ENCODE measurements around the gene SMIM8.

The SMIM8 gene

DNA sequence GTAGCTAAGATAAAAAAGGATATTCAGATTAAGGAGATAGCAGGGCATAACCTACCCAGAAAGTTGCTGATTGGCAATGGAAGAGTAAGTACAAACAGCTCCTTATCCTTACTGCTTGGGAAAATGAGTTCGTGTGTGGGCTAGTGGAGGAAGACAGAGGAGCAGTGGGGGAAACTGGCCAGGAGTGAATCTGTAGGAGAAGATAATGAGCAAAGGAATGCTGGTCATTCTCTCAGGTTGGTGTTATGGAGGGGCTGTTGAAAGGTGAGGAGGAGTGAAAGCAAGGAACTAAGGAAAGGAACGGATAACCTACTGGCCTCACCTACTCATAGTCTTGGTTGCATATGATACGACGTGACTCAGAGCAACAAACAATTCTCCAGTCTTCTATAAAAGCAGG is 14.0 kb downstream of the SMIM8 start:
- FAIRE-seq: no peak

DNA sequence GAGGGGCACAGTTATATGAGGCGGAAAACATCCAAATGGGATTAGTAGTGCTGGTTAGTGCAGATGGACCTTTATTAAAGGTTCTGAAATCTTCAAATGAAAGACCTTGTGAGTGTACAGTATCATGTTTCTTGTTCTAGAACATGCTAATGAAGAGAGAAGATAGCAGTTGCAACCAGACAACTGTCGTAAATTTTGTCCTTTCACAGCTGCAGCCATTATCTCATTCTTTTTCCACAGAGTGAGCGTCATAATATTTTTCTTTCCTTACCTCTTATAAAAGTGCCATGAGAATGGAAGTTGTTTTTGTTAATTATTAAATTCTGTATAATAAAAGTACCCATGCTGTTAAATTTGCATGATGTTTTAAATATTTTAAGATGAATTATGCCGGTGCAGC is 17.8 kb downstream of the SMIM8 start:
- FAIRE-seq: no peak

DNA sequence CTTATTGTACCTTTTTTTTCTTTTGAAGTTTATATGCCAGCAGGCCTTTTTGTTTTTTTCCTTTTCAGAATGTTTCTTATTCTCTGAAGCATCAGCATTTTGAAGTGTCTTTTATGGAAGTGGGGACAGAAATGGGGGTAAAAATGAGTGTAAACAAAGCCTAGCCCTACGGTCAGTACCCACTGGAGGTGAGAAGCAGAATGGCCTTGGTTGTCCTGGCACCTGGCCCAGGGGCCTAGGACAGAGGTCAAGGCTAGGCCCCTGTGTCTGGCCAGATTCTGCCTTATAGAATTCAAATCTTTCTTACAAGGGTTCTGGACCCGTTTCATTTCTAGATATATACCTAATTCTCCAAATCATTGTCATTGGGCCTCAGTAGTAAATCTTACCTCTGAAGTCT is 18.8 kb downstream of the SMIM8 start:
- no peak for FAIRE-seq

DNA sequence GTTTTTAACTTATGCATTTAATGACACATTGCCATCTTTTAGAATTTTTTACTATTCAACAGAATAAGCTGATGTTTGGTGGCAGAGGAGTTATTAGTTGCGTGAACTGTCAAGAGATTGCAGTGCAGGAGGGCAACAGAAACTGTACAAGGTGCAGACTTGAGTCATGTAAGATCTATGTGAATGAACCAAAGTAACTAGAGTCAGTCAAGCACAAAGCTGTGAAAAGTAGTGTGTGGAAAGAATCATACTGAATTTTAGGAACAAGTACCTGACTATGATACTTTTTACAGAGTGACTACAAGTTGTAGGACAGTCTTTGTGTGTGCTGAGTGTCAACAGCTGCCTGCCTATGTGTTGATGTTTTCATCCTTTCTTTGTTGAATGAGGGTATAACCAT is 19.5 kb downstream of the SMIM8 start:
- FAIRE-seq: no peak

DNA sequence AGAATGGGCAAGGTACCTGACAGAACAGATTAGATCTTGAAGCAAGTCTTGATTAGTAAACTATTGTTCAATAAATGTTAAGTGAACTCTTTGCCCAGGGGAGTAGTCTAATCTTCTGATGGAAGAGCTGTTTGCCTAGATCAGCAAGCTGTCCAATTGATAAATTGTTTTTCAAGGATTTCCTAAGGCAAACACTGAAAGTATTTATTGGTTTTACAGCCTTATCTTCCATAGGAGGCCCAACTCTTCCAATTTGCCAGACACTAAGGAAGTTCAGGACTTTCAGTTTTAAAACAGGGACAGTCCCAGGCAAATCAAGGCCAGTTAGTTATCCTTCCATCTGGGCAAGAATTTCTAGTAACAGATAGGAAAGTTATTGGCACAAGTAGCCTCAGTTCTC is 20.4 kb downstream of the SMIM8 start:
- no peak for FAIRE-seq

DNA sequence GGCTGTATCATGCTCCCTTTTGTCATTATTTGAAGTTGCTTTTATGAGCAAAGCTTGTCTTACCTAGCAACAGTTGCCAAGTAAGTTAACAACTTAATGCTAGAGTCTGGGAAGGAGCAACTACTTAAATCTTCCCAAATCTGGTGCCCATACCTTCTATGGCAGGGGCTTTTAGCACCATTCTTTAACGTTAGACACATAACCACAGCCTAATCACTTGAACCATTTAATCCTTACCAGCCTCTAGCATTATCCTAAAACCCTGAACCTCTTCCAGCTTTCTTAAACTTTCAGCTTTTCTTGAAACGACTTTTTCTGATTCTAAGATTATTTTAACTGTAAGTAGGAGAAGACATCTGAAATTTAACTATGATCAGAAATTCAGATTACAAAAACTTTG is 22.3 kb downstream of the SMIM8 start, which contains the start of gene C6orf163:
Gene C6orf163, plus strand, starts transcription at position 83 of the 400 bp plus-strand sequence. Its CDS starts 287 bp downstream, at position 370.
- no peak for FAIRE-seq

DNA sequence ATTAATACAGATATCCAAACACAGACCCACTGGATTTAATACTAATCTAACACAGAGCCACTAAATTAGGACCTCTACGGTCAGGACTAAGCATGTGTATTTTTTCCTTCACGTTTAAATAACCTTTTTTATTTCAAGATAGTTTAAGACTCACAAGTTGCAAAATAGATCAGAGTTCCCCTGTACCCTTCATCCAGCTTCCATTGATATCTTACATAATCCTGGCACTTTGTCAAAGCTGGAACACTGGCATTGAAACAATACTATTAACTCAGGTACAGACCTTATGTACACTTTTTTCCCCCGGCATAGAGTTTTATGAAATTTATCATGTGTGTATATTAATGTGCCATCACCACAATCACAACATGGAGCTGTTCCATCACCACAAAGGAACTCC is 24.3 kb downstream of the SMIM8 start:
- no peak for FAIRE-seq

DNA sequence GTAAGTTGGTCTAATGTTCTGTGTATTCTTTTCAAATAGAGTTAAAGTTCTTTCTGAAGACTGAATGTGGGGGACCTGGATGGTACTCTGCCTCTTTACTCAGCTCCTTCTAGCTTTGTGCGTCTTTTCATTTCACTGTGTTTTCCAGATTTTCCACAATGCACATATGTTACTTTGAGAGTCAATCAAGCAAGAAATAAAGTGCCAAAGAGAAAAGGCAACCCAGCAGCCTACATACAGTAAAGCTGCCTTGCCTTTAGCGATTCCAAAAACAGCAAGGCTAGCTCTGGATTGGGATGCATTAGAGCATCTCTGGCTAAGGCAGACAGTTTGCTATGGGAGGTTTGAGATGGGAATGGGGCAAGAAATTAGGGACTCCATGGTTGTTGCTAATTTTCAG is 27.5 kb downstream of the SMIM8 start:
- FAIRE-seq: no peak

- FAIRE-seq: no peak
Observed at GRCh38 chr6:87350516-87350915, 28.1 kb downstream of the SMIM8 start.

DNA sequence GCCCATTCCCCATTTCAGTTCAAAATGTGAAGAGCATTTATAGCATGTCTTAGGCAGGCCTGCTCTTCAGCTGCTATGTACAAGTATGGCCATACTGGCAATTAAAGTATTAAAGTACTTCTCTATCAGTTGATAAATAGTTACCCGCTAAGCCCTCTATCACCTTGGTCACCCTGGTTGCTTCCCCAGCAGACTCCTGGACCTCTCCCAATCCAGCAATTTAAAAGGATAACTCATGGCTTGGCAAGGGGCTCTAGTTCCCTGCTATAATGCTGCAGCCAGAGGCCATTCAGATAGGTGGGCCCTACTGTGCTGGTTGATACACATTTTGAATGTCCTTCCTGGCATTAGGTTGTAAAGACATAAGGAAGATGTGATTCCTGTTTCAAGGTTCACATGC is 29.2 kb downstream of the SMIM8 start:
- FAIRE-seq: no peak

DNA sequence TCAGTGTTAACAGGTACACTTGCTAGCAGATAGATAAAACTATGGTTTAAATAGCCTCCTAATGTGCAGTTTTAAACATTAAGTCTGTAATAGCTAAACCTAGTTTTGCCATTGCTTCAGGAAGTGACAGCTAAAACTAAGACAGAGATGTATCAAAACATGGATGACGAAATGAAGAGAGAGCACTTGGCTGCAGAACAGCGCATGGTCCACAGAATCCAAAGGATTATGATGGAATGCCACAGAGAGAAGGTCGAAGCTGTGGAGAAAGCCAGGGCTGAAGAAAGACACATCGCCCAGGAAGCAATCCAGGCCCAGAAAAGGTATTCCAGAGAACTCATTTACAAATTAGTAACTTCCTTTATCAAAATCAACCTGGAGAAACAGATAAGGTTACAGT is 33.8 kb downstream of the SMIM8 start:
- FAIRE-seq: no peak

- no peak for FAIRE-seq
Observed at GRCh38 chr6:87357479-87358196, 35.2 kb downstream of the SMIM8 start.

GRCh38 chr6:87364602-87365252 is 42.3 kb downstream of the SMIM8 start:
- no peak for FAIRE-seq

DNA sequence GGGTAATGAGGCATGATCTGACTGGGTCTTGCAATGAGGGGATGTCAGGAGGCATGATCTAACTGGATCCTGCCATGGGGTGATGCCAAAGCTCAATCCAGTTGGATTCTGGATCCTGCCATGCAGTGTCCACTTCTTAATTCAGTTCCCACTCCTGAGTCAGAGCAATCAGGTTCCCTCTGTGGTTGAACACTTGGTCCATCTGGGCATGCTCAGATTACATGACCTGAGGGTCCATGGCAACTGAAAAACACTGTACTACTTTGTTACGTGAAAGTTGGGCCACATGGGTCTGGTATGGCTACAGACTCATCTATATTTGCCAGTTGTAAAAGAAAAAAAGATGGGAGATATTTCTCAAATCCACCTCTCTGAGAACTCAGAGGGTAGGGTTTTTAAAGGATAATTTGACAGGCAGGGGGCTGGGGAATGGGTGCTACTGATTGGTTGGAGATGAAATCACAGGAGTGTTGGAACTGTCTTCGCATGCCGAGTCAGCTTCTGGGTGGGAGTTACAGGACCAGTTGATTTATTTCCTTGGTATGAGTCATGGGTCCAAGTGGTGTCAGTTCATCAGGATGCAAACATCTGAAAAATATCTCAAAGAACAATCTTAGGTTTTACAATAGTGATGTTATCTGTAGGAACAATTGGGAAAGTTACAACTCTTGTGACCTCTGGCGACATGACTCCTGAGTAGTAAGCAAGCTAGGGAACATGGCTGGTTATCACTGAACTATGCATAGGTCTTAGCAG is 43.9 kb downstream of the SMIM8 start:
- no peak for FAIRE-seq

DNA sequence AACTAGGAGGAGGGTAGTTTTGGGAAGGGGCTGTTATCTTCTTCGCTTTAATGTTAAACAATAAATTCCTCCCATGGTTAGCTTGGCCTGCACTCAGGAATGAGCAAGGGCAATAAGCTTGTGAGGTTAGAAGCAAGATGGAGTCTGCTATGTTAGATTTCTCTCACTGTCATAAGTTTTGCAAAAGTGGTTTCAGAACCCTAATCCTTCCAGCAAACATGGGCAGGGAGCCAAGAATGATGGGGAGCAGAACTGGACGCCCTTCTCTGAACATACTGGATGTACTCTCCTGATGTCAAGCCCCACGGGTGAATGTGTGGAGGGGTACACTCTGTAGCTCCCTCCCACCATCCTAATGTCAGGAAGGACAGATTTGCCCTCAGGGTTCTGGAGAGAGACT is 44.5 kb downstream of the SMIM8 start:
- FAIRE-seq: no peak

- no peak for FAIRE-seq
Observed at GRCh38 chr6:87373377-87373776, 51.0 kb downstream of the SMIM8 start.

- no peak for FAIRE-seq
Observed at GRCh38 chr6:87375315-87375714, 52.9 kb downstream of the SMIM8 start.

- FAIRE-seq: no peak
Observed at GRCh38 chr6:87376643-87377042, 54.3 kb downstream of the SMIM8 start.

GRCh38 chr6:87378947-87379346 is 56.6 kb downstream of the SMIM8 start:
- FAIRE-seq: no peak

DNA sequence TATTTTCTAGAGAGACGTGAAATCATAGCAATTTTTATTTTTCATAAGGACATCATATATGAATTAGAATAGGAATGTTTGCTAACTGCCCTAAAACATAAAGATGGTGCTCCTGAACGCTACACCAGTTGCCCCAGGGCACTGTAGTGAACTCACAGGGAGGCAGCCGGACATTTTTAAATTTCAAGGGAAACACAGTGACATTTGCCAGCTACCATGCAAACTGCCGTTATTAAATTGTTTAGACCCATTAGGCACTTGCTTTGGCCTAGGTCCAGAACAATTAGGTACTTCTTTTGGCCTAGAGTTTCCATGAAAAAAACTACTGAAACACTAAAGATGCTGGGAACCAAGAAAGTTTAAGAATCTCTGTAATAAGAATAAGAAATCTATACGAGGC is 60.5 kb downstream of the SMIM8 start:
- FAIRE-seq: no peak

GRCh38 chr6:87384038-87384437 is 61.6 kb downstream of the SMIM8 start:
- no peak for FAIRE-seq

DNA sequence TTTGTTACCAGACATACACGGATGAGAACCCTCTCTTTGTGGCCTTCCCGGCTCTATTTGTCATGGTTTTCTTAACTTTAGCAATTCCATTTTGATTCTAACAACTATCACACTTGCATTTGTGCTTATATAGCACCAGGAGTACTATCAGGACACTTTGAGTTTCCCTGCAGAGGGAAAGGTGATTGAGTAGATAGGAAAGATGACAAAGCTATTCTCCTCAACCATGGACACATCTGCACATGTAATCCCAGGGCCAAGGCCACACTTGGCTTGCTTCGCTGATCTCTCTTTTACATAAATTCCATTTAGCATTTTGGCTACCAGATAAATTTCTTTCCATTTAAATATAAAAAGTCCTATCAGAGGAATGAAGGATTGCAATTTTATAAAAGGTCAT is 62.1 kb downstream of the SMIM8 start:
- FAIRE-seq: no peak

GRCh38 chr6:87391334-87391733 is 68.9 kb downstream of the SMIM8 start:
- peak; percentile 30 for FAIRE-seq

Data from G401.6 (cell line).